Measurements from ENCODE around the gene ADCY10. TPM values are rescaled to one million over a fixed set of nuclear protein-coding genes. Genes with fewer than 3 reads are reported as not detected.

The ADCY10 gene
- total and polyA plus RNA-seq, 9 of the 15 experiments (the other 6 are each of a cell fraction or from before 2014, with no cell fraction given), result 0.08 to 0.86 (median 0.22) TPM

DNA sequence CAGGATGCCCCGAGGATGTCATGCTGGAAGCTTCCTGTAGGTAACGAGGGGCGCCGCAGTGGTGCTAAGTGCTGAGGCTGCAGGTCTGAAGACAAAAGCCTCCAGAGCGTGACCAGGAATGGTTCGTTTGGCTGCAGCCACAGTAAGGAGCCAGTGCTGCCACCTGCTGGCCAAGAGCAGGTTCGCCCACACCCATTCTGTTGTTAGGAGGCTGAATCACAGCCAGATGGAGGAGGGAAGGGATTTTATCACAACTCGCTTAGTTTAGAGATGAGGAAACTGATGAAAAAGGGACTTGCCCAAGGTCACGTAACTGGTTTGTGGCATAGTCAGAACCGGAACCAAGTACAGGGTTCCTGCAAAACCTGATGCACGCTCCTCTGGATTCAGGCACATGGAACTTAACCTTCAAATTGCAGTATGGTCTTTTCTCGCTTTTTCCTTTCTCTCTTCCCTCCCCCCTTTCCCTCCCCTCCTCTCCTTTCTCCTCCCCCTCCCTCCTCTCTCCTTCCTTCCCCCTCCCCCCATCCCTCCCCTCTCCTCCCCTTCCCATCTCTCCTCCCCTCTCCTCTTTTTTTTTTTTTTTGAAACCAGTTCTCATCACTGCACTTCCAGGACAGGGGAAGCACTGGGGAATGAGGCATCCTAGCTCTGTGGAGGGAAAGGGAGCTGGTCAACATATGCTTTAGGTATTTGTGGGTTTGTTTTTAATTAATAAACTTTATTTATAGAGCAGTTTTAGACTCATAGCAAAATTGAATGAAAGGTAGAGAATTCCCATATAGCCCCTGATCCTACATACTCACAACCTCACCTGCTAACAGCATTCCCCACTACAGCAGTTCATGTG, 110.4 kb downstream of the ADCY10 start (continued):
- TF ChIP-seq, protein P1, sequence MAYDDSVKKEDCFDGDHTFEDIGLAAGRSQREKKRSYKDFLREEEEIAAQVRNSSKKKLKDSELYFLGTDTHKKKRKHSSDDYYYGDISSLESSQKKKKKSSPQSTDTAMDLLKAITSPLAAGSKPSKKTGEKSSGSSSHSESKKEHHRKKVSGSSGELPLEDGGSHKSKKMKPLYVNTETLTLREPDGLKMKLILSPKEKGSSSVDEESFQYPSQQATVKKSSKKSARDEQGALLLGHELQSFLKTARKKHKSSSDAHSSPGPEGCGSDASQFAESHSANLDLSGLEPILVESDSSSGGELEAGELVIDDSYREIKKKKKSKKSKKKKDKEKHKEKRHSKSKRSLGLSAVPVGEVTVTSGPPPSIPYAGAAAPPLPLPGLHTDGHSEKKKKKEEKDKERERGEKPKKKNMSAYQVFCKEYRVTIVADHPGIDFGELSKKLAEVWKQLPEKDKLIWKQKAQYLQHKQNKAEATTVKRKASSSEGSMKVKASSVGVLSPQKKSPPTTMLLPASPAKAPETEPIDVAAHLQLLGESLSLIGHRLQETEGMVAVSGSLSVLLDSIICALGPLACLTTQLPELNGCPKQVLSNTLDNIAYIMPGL (CRISPR knock-in tag; IDR thresholded peaks at IDR 0.05), result no peak
- TF ChIP-seq TRIM28 (IDR thresholded peaks at IDR 0.05), result peak; percentile 97
- TF ChIP-seq DIDO1 (tag; IDR thresholded peaks at IDR 0.05; ENCODE audit: low read depth), result no peak
- TF ChIP-seq FOXA3 (CRISPR knock-in tag; conservative IDR thresholded peaks at IDR 0.05 in 1 of 2, IDR thresholded peaks at IDR 0.05 in 1 of 2), result no peak
- no peak for TF ChIP-seq RUNX1 (IDR thresholded peaks at IDR 0.05; ENCODE audit: low read depth)
- TF ChIP-seq SMARCE1 (IDR thresholded peaks at IDR 0.05), result peak; percentile 21; the same call in 1 of the 2 replicates
- TF ChIP-seq ZFX (CRISPR knock-in tag; IDR thresholded peaks at IDR 0.05), result no peak
- no peak for TF ChIP-seq RBM25 (IDR thresholded peaks at IDR 0.05; ENCODE audit: low read depth, low read length, severe bottlenecking)
- no peak for TF ChIP-seq ZNF445 (CRISPR knock-in tag; IDR thresholded peaks at IDR 0.05; ENCODE audit: low read depth)
- TF ChIP-seq, protein P2, sequence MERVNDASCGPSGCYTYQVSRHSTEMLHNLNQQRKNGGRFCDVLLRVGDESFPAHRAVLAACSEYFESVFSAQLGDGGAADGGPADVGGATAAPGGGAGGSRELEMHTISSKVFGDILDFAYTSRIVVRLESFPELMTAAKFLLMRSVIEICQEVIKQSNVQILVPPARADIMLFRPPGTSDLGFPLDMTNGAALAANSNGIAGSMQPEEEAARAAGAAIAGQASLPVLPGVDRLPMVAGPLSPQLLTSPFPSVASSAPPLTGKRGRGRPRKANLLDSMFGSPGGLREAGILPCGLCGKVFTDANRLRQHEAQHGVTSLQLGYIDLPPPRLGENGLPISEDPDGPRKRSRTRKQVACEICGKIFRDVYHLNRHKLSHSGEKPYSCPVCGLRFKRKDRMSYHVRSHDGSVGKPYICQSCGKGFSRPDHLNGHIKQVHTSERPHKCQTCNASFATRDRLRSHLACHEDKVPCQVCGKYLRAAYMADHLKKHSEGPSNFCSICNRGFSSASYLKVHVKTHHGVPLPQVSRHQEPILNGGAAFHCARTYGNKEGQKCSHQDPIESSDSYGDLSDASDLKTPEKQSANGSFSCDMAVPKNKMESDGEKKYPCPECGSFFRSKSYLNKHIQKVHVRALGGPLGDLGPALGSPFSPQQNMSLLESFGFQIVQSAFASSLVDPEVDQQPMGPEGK (CRISPR knock-in tag; IDR thresholded peaks at IDR 0.05; ENCODE audit: borderline replicate concordance), result no peak
- TF ChIP-seq PRMT5 (CRISPR knock-in tag; IDR thresholded peaks at IDR 0.05), result no peak
- TF ChIP-seq, protein P3, sequence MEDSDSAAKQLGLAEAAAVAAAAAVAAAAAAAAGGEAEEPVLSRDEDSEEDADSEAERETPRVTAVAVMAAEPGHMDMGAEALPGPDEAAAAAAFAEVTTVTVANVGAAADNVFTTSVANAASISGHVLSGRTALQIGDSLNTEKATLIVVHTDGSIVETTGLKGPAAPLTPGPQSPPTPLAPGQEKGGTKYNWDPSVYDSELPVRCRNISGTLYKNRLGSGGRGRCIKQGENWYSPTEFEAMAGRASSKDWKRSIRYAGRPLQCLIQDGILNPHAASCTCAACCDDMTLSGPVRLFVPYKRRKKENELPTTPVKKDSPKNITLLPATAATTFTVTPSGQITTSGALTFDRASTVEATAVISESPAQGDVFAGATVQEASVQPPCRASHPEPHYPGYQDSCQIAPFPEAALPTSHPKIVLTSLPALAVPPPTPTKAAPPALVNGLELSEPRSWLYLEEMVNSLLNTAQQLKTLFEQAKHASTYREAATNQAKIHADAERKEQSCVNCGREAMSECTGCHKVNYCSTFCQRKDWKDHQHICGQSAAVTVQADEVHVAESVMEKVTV (CRISPR knock-in tag; IDR thresholded peaks at IDR 0.05), result peak; percentile 80
- TF ChIP-seq, protein P4, sequence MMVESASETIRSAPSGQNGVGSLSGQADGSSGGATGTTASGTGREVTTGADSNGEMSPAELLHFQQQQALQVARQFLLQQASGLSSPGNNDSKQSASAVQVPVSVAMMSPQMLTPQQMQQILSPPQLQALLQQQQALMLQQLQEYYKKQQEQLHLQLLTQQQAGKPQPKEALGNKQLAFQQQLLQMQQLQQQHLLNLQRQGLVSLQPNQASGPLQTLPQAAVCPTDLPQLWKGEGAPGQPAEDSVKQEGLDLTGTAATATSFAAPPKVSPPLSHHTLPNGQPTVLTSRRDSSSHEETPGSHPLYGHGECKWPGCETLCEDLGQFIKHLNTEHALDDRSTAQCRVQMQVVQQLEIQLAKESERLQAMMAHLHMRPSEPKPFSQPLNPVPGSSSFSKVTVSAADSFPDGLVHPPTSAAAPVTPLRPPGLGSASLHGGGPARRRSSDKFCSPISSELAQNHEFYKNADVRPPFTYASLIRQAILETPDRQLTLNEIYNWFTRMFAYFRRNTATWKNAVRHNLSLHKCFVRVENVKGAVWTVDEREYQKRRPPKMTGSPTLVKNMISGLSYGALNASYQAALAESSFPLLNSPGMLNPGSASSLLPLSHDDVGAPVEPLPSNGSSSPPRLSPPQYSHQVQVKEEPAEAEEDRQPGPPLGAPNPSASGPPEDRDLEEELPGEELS (CRISPR knock-in tag; IDR thresholded peaks at IDR 0.05; ENCODE audit: borderline replicate concordance), result no peak
- TF ChIP-seq FOXJ2 (tag; IDR thresholded peaks at IDR 0.05), result no peak
- no peak for TF ChIP-seq NFRKB (IDR thresholded peaks at IDR 0.05; ENCODE audit: low read depth)
- no peak for TF ChIP-seq COPS2 (conservative IDR thresholded peaks at IDR 0.05)
- TF ChIP-seq ZNF695 (CRISPR knock-in tag; IDR thresholded peaks at IDR 0.05), result no peak
- no peak for TF ChIP-seq FOXK2 (conservative IDR thresholded peaks at IDR 0.05 in 1 of 2, IDR thresholded peaks at IDR 0.05 in 1 of 2; ENCODE audit: low read depth in 2 of 2)
- TF ChIP-seq ESRRA (IDR thresholded peaks at IDR 0.05; ENCODE audit: borderline replicate concordance, low read depth), result peak; percentile 90
